Pancreas (tissue), 10 donors: ENCODE data around the gene LRRC8D. TPM values are rescaled to one million over a fixed set of nuclear protein-coding genes. Genes with fewer than 3 reads are reported as not detected.

ENCODE experiments used
- ATAC-seq, 4 donors: fragments of 200-7000 bp; cut with Tn5 transposase; one replicate each; pipeline versions ENCODE4 v1.8.0 to v1.9.1; 2020; ENCODE audit warnings: mild to moderate bottlenecking in 4 of 4, moderate library complexity in 4 of 4
- DNase-seq, 6 donors: peaks; one replicate each; pipeline ENCODE4 v3.0.0-alpha.2; 2020
- FAIRE-seq: peaks from 2 replicates; lab custom pipeline; 2012; peaks lifted over from hg19 to GRCh38; lab: Jason Lieb, UNC
- H3K27ac ChIP-seq, 4 donors: fragments of 200-600 bp; sonication (generic); 1 replicate in 3 of 4; 2 replicates in 1 of 4; pipeline versions ENCODE4 v1.5.0 to v1.8.0; 2020
- H3K27me3 ChIP-seq, 4 donors: fragments of 200-600 bp; one replicate each; pipeline ENCODE4 v1.8.0; 2021
- H3K36me3 ChIP-seq, 3 donors: fragments of 200-600 bp; sonication (generic) in 1 of 3; one replicate each; pipeline versions ENCODE4 v1.5.0 to v1.8.0; 2020 to 2021
- H3K4me1 ChIP-seq, 3 donors: fragments of 200-600 bp; one replicate each; pipeline ENCODE4 v1.8.0; 2021
- H3K4me3 ChIP-seq, 4 donors: fragments of 200-600 bp; sonication (generic) in 2 of 4; one replicate each; pipeline versions ENCODE4 v1.5.0 to v1.8.0; 2020 to 2021
- H3K9me3 ChIP-seq, 4 donors: fragments of 200-600 bp; one replicate each; pipeline ENCODE4 v1.8.0; 2021
- WGBS, 2 donors: extraction: QIAGEN DNeasy Blood & Tissue Kit; methylation state at CpG; one replicate each; pipeline ENCODE4 v1.1.7; 2013; 5-methylcytosine and 5-hydroxymethylcytosine counted together
- intact Hi-C, 3 donors: fragments of 100-400 bp; cut with DNase I; formaldehyde crosslinking; loops; one replicate each; pipeline versions ENCODE4 v1.11.1 to v1.14.2; 2022
- polyA plus RNA-seq, 2 donors: library from polyadenylated mRNA; stranded (reverse); fragments of 200-250 nt; gene quantifications; one replicate each; pipeline ENCODE4 v1.2.3, GENCODE V29; 2013
- total RNA-seq, 6 donors: library from RNA; stranded (reverse); fragmentation: NEBNext Ultra II Directional in 4 of 6; extraction: Animal tissue kit (Norgen Biotek cat#: 25700) in 4 of 6; gene quantifications; one replicate each; pipeline versions ENCODE4 v1.2.1 to v1.2.4, GENCODE V29; 2021 to 2023
- TF ChIP-seq, protein P1 (sequence below), 4 donors: fragments of 200-600 bp; sonication (generic) in 3 of 4; IDR thresholded peaks; one replicate each; pipeline versions ENCODE4 v1.5.0 to v1.8.0; 2021; ENCODE audit warnings: antibody characterized with exemption in 4 of 4
- donor health status: healthy with polysubstance abuse.
- donor health status: DM: no; HTN: no; CAD: no; lungs with moderate emphysema.
- donor health status: DM: no; HTN: no; CAD: no.
- donor health status: control.
- donor health status: control.
- donor health status: Bipolar disorder and iron deficiency.
- donor health status: DM: yes; HTN: yes; CAD: no.
- donor health status: DM: no; HTN: no; CAD: no.
- donor health status: DM: no; HTN: no; CAD: no.
- donor health status: DM: yes; HTN: yes; CAD: no.

Gene LRRC8D
- total and polyA plus RNA-seq, 8 donors: 3.8 to 27.1 (median 10.4) TPM

- TF ChIP-seq, protein P1, sequence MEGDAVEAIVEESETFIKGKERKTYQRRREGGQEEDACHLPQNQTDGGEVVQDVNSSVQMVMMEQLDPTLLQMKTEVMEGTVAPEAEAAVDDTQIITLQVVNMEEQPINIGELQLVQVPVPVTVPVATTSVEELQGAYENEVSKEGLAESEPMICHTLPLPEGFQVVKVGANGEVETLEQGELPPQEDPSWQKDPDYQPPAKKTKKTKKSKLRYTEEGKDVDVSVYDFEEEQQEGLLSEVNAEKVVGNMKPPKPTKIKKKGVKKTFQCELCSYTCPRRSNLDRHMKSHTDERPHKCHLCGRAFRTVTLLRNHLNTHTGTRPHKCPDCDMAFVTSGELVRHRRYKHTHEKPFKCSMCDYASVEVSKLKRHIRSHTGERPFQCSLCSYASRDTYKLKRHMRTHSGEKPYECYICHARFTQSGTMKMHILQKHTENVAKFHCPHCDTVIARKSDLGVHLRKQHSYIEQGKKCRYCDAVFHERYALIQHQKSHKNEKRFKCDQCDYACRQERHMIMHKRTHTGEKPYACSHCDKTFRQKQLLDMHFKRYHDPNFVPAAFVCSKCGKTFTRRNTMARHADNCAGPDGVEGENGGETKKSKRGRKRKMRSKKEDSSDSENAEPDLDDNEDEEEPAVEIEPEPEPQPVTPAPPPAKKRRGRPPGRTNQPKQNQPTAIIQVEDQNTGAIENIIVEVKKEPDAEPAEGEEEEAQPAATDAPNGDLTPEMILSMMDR (IDR thresholded peaks at IDR 0.05): no peak
- Histone ChIP-seq H3K27ac (no peak overlapping the region), H3K9me3 (no peaks in the 10 kb centered on the region), H3K27me3 (no peaks in the 10 kb centered on the region), H3K4me3 (no peak overlapping the region), H3K4me1 (no peaks in the 10 kb centered on the region), H3K36me3 (no peaks in the 10 kb centered on the region)
- intact Hi-C loops: no loop called here
- WGBS, 2 donors: 95 to 100% methylated on average over 1 of the region's 1 CpG
- ATAC-seq: no peak
- DNase-seq: no peak
- FAIRE-seq: no peak
Measured at GRCh38 chr1:89810880-89811279, 10.0 kb upstream of the LRRC8D start.

- Histone ChIP-seq H3K4me3 (no peak overlapping the region), H3K9me3 (no peaks in the 10 kb centered on the region), H3K27me3 (no peaks in the 10 kb centered on the region), H3K4me1 (no peaks in the 10 kb centered on the region), H3K36me3 (no peaks in the 10 kb centered on the region), H3K27ac (no peak overlapping the region)
- peak; percentile 26 for FAIRE-seq
- 88 to 91% methylated on average over 1 of the region's 1 CpG for WGBS, 2 donors
- ATAC-seq: peak in 1 of 4 donors; percentile 31
- TF ChIP-seq, protein P1 (IDR thresholded peaks at IDR 0.05): no peak
- intact Hi-C loops: no loop called here
- no peak for DNase-seq
Measured at GRCh38 chr1:89812992-89813391, 7.8 kb upstream of the LRRC8D start.

GRCh38 chr1:89815040-89815439 is 5.8 kb upstream of the LRRC8D start:
- H3K4me3 ChIP-seq: no peak overlapping the region
- no peaks in the 10 kb centered on the region for H3K27me3 ChIP-seq
- 77 to 88% methylated on average over 1 of the region's 1 CpG for WGBS, 2 donors
- no peaks in the 10 kb centered on the region for H3K9me3 ChIP-seq
- no peaks in the 10 kb centered on the region for H3K4me1 ChIP-seq
- TF ChIP-seq, protein P1 (IDR thresholded peaks at IDR 0.05): no peak
- DNase-seq (no peak), ATAC-seq (no peak), FAIRE-seq (no peak)
- no peak overlapping the region for H3K27ac ChIP-seq
- no peaks in the 10 kb centered on the region for H3K36me3 ChIP-seq
- intact Hi-C loops: no loop called here

DNA sequence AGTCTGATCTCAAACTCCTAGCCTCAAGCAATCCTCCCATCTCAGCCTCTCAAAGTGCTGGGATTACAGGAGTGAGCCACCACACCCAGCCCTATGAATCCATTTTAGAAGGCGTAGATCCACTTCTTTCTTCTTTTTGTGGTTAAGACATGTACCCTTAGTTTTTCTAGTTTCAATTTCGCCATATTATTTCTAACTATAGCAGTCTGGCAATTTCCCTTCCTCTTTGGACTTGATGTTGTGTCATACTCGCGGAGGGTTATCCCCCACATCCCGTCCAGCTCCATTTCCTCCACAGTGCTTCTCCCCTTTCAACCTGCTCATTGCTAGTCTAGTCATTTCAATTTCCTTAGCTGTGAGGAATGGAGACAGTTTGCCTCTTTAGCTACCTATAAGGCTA is 5.2 kb upstream of the LRRC8D start:
- no peak overlapping the region for H3K27ac ChIP-seq
- no peaks in the 10 kb centered on the region for H3K27me3 ChIP-seq
- intact Hi-C loops: no loop called here
- DNase-seq: no peak
- no peak overlapping the region for H3K4me3 ChIP-seq
- no peaks in the 10 kb centered on the region for H3K36me3 ChIP-seq
- TF ChIP-seq, protein P1 (IDR thresholded peaks at IDR 0.05): no peak
- 83 to 87% methylated on average over 5 of the region's 5 CpGs for WGBS, 2 donors
- H3K4me1 ChIP-seq: no peaks in the 10 kb centered on the region
- H3K9me3 ChIP-seq: no peaks in the 10 kb centered on the region
- ATAC-seq: peak in 1 of 4 donors; percentile 28
- no peak for FAIRE-seq

DNA sequence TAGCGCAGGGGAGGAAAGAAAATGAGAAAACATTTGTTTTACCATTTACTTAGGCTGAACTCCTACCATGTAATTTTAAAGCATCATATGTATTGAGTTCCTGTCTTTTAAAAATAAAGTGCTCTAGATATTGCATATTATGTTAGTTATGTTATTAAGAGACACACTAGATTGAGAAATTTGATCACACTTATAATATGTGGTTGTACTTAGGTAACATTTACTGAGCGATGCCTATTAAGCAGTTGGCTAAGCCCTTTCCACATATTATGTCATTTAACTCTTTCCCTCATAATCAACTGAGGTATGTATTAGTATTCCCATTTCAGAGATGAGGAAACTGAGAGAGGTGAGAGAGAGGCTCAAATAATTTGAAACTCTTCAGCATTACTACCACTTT is 4.5 kb upstream of the LRRC8D start:
- no peaks in the 10 kb centered on the region for H3K27me3 ChIP-seq
- no peaks in the 10 kb centered on the region for H3K36me3 ChIP-seq
- intact Hi-C loops: no loop called here
- H3K9me3 ChIP-seq: no peaks in the 10 kb centered on the region
- no peak overlapping the region for H3K4me3 ChIP-seq
- no peak for ATAC-seq
- no peak for FAIRE-seq
- H3K27ac ChIP-seq: no peak overlapping the region
- no peaks in the 10 kb centered on the region for H3K4me1 ChIP-seq
- DNase-seq: no peak
- TF ChIP-seq, protein P1 (IDR thresholded peaks at IDR 0.05): no peak
- WGBS, 2 donors: 89 to 90% methylated on average over 2 of the region's 2 CpGs
